ENCODE data around the gene BPIFB2.
"Not testable (repeated sequence)": the region's sequence is repeated elsewhere in the genome, so short reads cannot be mapped to it uniquely, and the experiment has no call there.

BPIFB2 gene

DNA sequence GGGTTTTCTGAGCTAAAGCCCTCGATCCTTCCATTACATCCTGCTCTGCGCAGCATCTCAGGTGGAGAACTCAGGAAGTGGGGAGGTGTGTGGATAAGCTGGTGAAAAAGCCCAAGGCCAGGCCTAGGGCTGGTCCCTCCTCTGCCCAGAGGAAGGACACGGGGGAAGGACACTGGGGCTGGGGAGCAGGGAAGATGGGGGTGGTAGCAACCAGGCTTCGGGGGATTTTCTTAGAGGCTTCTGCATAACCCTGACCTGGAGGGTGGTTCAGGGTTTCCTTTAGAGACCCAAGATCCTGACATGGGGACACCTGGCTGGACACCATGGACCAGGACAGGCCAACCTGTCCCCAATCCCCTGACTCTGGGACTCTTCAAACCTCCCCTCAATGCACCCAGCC, 41.1 kb upstream of the BPIFB2 start:
- in situ Hi-C loops (cut with HindIII; ENCODE audit: low pct_unique_long_range_greater_than_20kb, low sequenced_read_pairs): no loop called here
- no peak for DNase-seq (ENCODE audit: low read depth in 1 of 2, low spot score in 1 of 2)
- no peak for TF ChIP-seq JUND (IDR thresholded peaks at IDR 0.05; ENCODE audit: low read depth)

DNA sequence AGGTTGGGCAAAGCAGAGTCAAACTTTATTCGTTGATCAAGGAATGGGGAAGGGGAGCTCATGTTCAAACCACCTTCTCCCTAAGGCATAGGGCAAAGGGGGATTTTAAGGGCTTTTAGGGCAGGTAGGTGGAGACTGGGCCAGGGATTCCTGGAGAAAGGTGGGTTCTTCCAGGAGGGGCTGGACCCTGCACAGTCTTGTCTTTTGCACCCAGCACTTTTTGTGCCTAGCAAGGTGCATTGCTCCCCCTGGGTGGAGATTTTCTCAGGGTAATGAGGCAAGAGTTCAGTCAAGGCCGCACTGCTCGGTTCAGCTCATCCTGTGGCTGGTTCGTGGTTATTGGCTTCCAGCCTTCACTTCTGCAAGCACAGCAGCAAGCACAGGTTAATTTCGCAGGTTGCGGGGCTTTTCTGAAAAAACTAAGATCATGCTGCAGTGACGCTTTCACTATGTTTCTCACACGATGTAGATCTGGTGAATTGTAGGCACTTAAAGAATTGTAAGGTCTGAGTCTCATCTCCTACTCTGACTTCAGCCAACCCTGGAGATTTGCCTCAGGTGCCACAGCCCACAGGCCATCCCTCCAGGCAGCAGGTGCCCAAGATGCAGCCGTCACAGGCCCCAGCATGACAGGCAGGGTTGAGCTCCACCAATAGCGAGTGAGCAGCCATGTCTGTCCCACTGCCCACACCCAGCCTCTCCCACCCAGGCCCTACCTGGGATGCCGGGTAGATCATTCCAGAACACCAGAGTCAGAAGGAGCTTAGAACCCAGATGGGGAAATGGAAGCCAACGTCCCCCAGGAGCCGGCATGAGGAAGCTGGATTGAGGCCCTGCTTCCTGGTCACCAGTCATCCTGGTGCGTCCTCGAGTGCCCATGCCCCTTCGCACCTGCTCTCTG, 40.4 kb upstream of the BPIFB2 start:
- DNase-seq (ENCODE audit: low read depth in 1 of 2, low spot score in 1 of 2): no peak
- TF ChIP-seq JUND (IDR thresholded peaks at IDR 0.05; ENCODE audit: low read depth): no peak
- in situ Hi-C loops (cut with HindIII; ENCODE audit: low pct_unique_long_range_greater_than_20kb, low sequenced_read_pairs): no loop called here

DNA sequence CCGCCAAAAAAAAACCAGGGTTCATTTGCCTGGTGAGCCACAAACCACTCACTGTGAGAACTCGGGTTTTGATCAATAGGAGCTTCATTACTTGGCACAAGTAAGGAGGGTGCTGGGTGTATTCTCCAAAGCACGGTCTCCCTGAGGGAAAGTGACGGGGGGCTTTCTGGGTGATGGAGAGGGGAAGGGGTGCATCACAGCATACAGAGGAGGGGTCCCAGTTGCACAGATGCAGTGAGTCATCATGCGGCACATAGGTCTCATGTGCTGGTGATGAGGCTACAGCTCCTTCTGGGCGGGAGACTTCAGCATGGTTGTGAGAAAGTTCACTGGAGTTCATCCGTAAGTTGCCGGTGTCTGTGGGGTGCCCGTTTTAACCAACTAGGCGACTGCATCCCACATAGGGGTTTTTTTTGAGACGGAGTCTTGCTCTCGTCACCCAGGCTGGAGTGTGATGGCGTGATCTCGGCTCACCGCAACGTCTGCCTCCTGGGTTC, 39.5 kb upstream of the BPIFB2 start:
- DNase-seq (ENCODE audit: low read depth in 1 of 2, low spot score in 1 of 2): no peak
- in situ Hi-C loops (cut with HindIII; ENCODE audit: low pct_unique_long_range_greater_than_20kb, low sequenced_read_pairs): no loop called here
- TF ChIP-seq JUND (IDR thresholded peaks at IDR 0.05; ENCODE audit: low read depth): no peak

DNA sequence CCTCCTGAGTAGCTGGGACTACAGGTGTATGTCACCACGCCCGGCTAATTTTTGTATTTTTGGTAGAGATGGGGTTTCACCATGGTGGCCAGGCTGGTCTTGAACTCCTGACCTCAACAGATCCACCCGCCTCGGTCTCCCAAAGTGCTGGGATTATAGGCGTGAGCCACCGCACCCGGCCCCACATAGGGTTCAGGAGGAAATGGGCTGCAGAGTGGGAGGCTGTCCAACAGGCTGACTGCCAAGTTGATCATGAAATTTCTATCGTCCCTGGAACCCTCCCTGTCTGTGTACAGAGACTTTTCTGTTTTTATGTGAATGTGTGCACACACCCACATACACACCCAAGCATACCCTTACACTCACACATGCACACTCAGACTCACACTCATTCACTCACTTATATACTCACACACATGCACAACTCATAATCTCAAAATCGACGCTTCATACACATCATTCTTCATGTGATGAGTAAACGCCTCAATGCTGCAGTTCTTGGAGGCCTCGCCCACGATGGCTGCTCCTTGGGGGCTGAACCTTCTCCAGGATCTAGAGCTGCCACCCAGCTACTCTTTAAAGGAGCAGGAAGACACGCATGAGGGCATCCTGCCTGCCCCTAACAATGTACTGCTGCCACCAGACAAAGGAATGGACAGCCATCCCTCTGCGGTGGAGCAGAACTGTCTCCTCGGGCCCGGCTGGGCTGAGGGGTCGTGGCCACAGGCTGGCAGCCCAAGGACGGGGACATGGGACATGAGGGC, 38.8 kb upstream of the BPIFB2 start:
- TF ChIP-seq JUND (IDR thresholded peaks at IDR 0.05; ENCODE audit: low read depth): no peak

DNA sequence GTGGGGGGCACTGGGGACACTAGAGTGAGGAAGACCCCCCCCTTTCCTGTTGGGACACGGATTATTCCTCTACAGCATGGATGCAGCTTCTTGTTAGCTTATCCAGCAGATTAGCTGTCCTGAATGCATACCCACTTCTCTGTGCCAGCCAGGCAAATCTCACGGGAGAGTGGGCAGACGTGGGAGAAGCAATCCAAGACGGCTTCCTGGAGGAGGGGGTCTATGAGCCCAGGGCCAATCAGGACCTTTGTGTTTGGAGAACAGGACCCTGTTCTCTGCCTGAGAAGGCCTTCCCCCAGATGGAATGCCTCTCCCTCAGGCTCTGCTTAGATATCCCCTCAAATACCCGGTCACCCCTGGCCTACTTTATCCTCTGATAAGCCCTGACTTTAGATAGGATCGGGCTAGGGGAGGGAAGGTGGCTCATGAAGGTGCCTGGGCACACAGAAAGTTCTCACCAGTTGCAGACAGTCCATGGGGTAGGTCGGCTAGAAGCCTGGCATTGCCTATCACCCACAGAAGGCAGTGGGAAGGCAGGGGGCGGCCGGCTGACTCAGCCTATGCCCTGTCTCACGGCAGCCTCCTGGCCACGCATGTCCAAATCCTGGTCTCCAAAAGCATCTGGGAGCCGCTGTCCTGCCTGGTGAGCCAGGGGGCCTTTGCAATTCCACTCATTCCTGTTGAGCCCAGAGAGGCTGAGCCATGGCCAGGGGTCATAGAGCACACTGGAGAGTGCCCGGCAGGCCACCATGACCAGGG, 38.0 kb upstream of the BPIFB2 start:
- no peak for TF ChIP-seq JUND (IDR thresholded peaks at IDR 0.05; ENCODE audit: low read depth)
- in situ Hi-C loops (cut with HindIII; ENCODE audit: low pct_unique_long_range_greater_than_20kb, low sequenced_read_pairs): no loop called here
- no peak for DNase-seq (ENCODE audit: low read depth in 1 of 2, low spot score in 1 of 2)

More for the DNA sequence above, 38.8 kb upstream of the BPIFB2 start:
- DNase-seq (ENCODE audit: low read depth in 1 of 2, low spot score in 1 of 2): no peak
- in situ Hi-C loops (cut with HindIII; ENCODE audit: low pct_unique_long_range_greater_than_20kb, low sequenced_read_pairs): no loop called here

DNA sequence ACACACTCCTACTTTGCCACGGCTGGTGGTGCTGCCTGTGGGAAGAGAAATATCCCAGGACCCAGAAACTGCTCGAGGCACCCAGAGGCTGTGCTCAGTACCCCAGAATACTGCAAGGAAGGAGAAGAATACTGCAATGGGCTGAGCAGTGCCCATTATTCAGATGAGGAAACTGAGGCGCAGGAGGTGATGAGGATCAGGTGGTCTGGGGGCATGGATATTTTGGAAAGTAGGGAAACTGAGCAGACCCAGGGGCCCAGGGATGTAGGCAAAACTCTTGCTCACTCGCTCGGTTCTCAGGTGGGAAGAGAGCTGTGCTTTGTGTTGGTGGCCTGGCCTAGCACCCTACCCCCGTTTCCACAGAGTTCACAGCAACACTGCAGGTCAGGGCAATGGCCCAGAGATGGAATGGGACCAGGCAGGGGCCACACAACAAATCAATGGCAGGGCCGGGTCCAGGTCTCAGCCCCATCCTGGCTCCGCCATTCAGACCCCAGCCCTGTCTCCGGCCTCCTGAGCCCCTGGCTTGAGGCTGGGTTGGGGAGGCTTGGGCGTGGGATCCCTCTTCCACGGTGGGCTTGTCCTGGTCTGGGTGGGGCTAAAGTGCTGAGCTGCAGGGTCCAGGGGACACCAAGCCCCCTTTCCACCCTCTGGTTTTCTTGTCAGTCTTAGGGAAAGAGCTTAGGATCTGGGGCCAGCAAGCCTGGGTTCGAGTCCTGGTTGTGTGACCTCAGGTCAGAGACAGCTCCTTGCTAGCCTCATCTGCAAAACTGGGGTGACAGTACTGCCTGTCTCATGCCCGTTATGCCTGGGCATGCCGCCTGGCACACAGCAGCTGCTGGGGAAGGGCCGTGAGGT, 37.2 kb upstream of the BPIFB2 start:
- no peak for DNase-seq (ENCODE audit: low read depth in 1 of 2, low spot score in 1 of 2)
- TF ChIP-seq JUND (IDR thresholded peaks at IDR 0.05; ENCODE audit: low read depth): no peak
- in situ Hi-C loops (cut with HindIII; ENCODE audit: low pct_unique_long_range_greater_than_20kb, low sequenced_read_pairs): no loop called here

- in situ Hi-C loops (cut with HindIII; ENCODE audit: low pct_unique_long_range_greater_than_20kb, low sequenced_read_pairs): no loop called here
- TF ChIP-seq JUND (IDR thresholded peaks at IDR 0.05; ENCODE audit: low read depth): no peak
- no peak for DNase-seq (ENCODE audit: low read depth in 1 of 2, low spot score in 1 of 2)
Measured at GRCh38 chr20:32970973-32971300, 36.6 kb upstream of the BPIFB2 start.

GRCh38 chr20:32971703-32972161, 35.8 kb upstream of the BPIFB2 start:
- no peak for DNase-seq (ENCODE audit: low read depth in 1 of 2, low spot score in 1 of 2)
- TF ChIP-seq JUND (IDR thresholded peaks at IDR 0.05; ENCODE audit: low read depth): no peak
- in situ Hi-C loops (cut with HindIII; ENCODE audit: low pct_unique_long_range_greater_than_20kb, low sequenced_read_pairs): no loop called here

GRCh38 chr20:32972181-32973076, 35.1 kb upstream of the BPIFB2 start:
- DNase-seq (ENCODE audit: low read depth in 1 of 2, low spot score in 1 of 2): no peak
- in situ Hi-C loops (cut with HindIII; ENCODE audit: low pct_unique_long_range_greater_than_20kb, low sequenced_read_pairs): no loop called here
- no peak for TF ChIP-seq JUND (IDR thresholded peaks at IDR 0.05; ENCODE audit: low read depth)

- in situ Hi-C loops (cut with HindIII; ENCODE audit: low pct_unique_long_range_greater_than_20kb, low sequenced_read_pairs): no loop called here
- no peak for TF ChIP-seq JUND (IDR thresholded peaks at IDR 0.05; ENCODE audit: low read depth)
- DNase-seq (ENCODE audit: low read depth in 1 of 2, low spot score in 1 of 2): no peak
Measured at GRCh38 chr20:32973077-32973717, 34.3 kb upstream of the BPIFB2 start.

- DNase-seq (ENCODE audit: low read depth in 1 of 2, low spot score in 1 of 2); in situ Hi-C loops (cut with HindIII; ENCODE audit: low pct_unique_long_range_greater_than_20kb, low sequenced_read_pairs): not testable (repeated sequence)
Measured at GRCh38 chr20:32974204-32975064, 33.1 kb upstream of the BPIFB2 start.

DNA sequence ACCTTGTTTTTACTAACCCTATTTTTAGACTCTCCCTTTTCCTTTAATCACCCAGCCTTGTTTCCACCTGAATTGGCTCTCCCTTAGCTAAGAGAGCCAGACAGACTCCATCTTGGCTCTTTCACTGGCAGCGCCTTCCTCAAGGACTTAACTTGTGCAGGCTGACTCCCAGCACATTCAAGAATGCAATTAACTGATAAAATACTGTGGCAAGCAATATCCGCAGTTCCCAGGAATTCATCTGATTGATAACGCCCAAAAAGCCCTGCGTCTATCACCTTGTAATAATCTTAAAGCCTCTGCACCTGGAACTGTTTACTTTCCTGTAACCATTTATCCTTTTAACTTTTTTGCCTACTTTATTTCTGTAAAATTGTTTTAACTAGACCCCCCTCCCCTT, 32.4 kb upstream of the BPIFB2 start:
- in situ Hi-C loops (cut with HindIII; ENCODE audit: low pct_unique_long_range_greater_than_20kb, low sequenced_read_pairs); DNase-seq (ENCODE audit: low read depth in 1 of 2, low spot score in 1 of 2): not testable (repeated sequence)
